HEK293 (cell line): ENCODE results near the gene TMEM238.

Experiments used
- CTCF ChIA-PET: fragments of 350-600 bp; formaldehyde crosslinking; extraction: SDS; loops from one replicate; lab custom pipeline; 2021; ENCODE audit warnings: antibody characterized with exemption; lab: Yijun Ruan, JAX
- POLR2A ChIA-PET: fragments of 300-600 bp; formaldehyde crosslinking; extraction: SDS; loops from one replicate; lab custom pipeline; 2020; ENCODE audit warnings: antibody characterized with exemption, inconsistent platforms; lab: Yijun Ruan, JAX
- H3K27ac ChIP-seq: fragments of 200-500 bp; sonication (Bioruptor generic); 2 replicates; pipeline ENCODE4 v1.5.1; 2014; ENCODE audit warnings: low read depth, low read length, control low read depth, inconsistent platforms; ENCODE audit errors: extremely low read depth
- H3K36me3 ChIP-seq, 2 experiments: fragments of 200-500 bp in 1 of 2; sonication (Bioruptor generic) in 1 of 2; 1 replicate in 1 of 2; 2 replicates in 1 of 2; pipeline ENCODE4 v1.5.1; 2014 to 2017; ENCODE audit warnings: inconsistent platforms in 2 of 2, low read length in 2 of 2; ENCODE audit not compliant: control insufficient read depth in 2 of 2, insufficient read depth in 1 of 2
- H3K4me1 ChIP-seq: fragments of 200-500 bp; sonication (Bioruptor generic); 2 replicates; pipeline ENCODE4 v1.5.1; 2014; ENCODE audit warnings: mild to moderate bottlenecking, low read length, inconsistent platforms; ENCODE audit not compliant: control insufficient read depth, insufficient read depth
- H3K4me3 ChIP-seq: 2 replicates; pipeline ENCODE4 v1.5.1; 2011; ENCODE audit warnings: low read depth, mild to moderate bottlenecking, control low read depth, low read length, moderate library complexity
- H3K9me3 ChIP-seq: fragments of 200-500 bp; sonication (Bioruptor generic); 2 replicates; pipeline ENCODE4 v1.5.1; 2014; ENCODE audit warnings: low read depth, low read length, inconsistent platforms; ENCODE audit not compliant: control insufficient read depth, insufficient read depth
- GLI4 ChIP-seq: fragments of 450-650 bp; formaldehyde crosslinking; IDR thresholded peaks from 2 replicates; pipeline ENCODE4 v1.5.1; 2016; ENCODE audit warnings: missing biosample characterization, missing genetic modification characterization
- HIC1 ChIP-seq: fragments of 450-650 bp; formaldehyde crosslinking; IDR thresholded peaks from 2 replicates; pipeline ENCODE4 v1.5.1; 2016; ENCODE audit warnings: missing biosample characterization, missing genetic modification characterization
- HOXA7 ChIP-seq: sonication (generic); formaldehyde crosslinking; IDR thresholded peaks from 2 replicates; pipeline ENCODE4 v1.8.1; 2022; ENCODE audit warnings: missing genetic modification reagents, borderline replicate concordance
- IKZF3 ChIP-seq: fragments of 450-650 bp; IDR thresholded peaks from 2 replicates; pipeline ENCODE4 v1.5.0; 2018; ENCODE audit warnings: missing biosample characterization, mild to moderate bottlenecking, missing genetic modification characterization, moderate library complexity
- KLF10 ChIP-seq: fragments of 450-650 bp; IDR thresholded peaks from 2 replicates; pipeline ENCODE4 v1.5.1; 2018; ENCODE audit warnings: missing biosample characterization, mild to moderate bottlenecking, missing genetic modification characterization
- KLF16 ChIP-seq: fragments of 450-650 bp; formaldehyde crosslinking; IDR thresholded peaks from 2 replicates; pipeline ENCODE4 v1.5.1; 2017; ENCODE audit warnings: missing biosample characterization, missing genetic modification characterization
- PRDM10 ChIP-seq: fragments of 450-650 bp; formaldehyde crosslinking; IDR thresholded peaks from 2 replicates; pipeline ENCODE4 v1.5.1; 2016; ENCODE audit warnings: missing biosample characterization, missing genetic modification characterization
- SP7 ChIP-seq: fragments of 450-650 bp; formaldehyde crosslinking; IDR thresholded peaks from 2 replicates; pipeline ENCODE4 v1.5.1; 2016; ENCODE audit warnings: missing biosample characterization, missing genetic modification characterization
- TSHZ1 ChIP-seq: fragments of 450-650 bp; formaldehyde crosslinking; IDR thresholded peaks from 2 replicates; pipeline ENCODE4 v1.5.1; 2016; ENCODE audit warnings: missing biosample characterization, missing genetic modification characterization, borderline replicate concordance
- ZBTB1 ChIP-seq: fragments of 450-650 bp; formaldehyde crosslinking; IDR thresholded peaks from 2 replicates; pipeline ENCODE4 v1.5.1; 2016; ENCODE audit warnings: missing biosample characterization, missing genetic modification characterization
- ZBTB20 ChIP-seq: fragments of 450-650 bp; formaldehyde crosslinking; IDR thresholded peaks from 2 replicates; pipeline ENCODE4 v1.5.1; 2016; ENCODE audit warnings: missing biosample characterization, missing genetic modification characterization
- ZBTB21 ChIP-seq: fragments of 450-650 bp; formaldehyde crosslinking; IDR thresholded peaks from 2 replicates; pipeline ENCODE4 v1.5.1; 2017; ENCODE audit warnings: missing biosample characterization, missing genetic modification characterization
- ZBTB48 ChIP-seq: fragments of 450-650 bp; formaldehyde crosslinking; IDR thresholded peaks from 2 replicates; pipeline ENCODE4 v1.5.1; 2016; ENCODE audit warnings: missing biosample characterization, missing genetic modification characterization
- ZNF155 ChIP-seq: fragments of 450-650 bp; formaldehyde crosslinking; IDR thresholded peaks from 2 replicates; pipeline ENCODE4 v1.5.1; 2016; ENCODE audit warnings: missing biosample characterization, missing genetic modification characterization
- ZNF174 ChIP-seq: fragments of 450-650 bp; formaldehyde crosslinking; IDR thresholded peaks from 2 replicates; pipeline ENCODE4 v1.5.0; 2017; ENCODE audit warnings: missing biosample characterization, mild to moderate bottlenecking, missing genetic modification characterization
- ZNF221 ChIP-seq: fragments of 450-650 bp; formaldehyde crosslinking; IDR thresholded peaks from 2 replicates; pipeline ENCODE4 v1.5.1; 2017; ENCODE audit warnings: missing biosample characterization, missing genetic modification characterization, borderline replicate concordance
- ZNF623 ChIP-seq: fragments of 450-650 bp; formaldehyde crosslinking; IDR thresholded peaks from 2 replicates; pipeline ENCODE4 v1.5.1; 2016; ENCODE audit warnings: missing biosample characterization, missing genetic modification characterization
- ZNF76 ChIP-seq: fragments of 450-650 bp; formaldehyde crosslinking; IDR thresholded peaks from 2 replicates; pipeline ENCODE4; 2016; ENCODE audit warnings: low read depth, missing biosample characterization, missing genetic modification characterization, borderline replicate concordance
- ZSCAN30 ChIP-seq: fragments of 450-650 bp; IDR thresholded peaks from 2 replicates; pipeline ENCODE4 v1.5.1; 2018; ENCODE audit warnings: missing biosample characterization, mild to moderate bottlenecking, missing genetic modification characterization, moderate library complexity
- TF ChIP-seq, protein P1 (sequence below): sonication (generic); formaldehyde crosslinking; IDR thresholded peaks from 2 replicates; pipeline ENCODE4 v1.8.1; 2022; ENCODE audit warnings: mild to moderate bottlenecking, moderate library complexity, missing genetic modification reagents
- TF ChIP-seq, protein P2 (sequence below): fragments of 450-650 bp; IDR thresholded peaks from 2 replicates; pipeline ENCODE4 v1.5.1; 2018; ENCODE audit warnings: missing biosample characterization, missing genetic modification characterization

Gene TMEM238

GRCh38 chr19:55339889-55340783 lies 44.0 kb downstream of the TMEM238 start (continued):
- TF ChIP-seq GLI4 (tag by site-specific recombination) (no peak), ZBTB20 (0 out of 2 replicates have a peak, but pooled peaks have one; percentile 15), ZBTB1 (no peak)
- TF ChIP-seq, all 188 proteins: peak for 17

DNA sequence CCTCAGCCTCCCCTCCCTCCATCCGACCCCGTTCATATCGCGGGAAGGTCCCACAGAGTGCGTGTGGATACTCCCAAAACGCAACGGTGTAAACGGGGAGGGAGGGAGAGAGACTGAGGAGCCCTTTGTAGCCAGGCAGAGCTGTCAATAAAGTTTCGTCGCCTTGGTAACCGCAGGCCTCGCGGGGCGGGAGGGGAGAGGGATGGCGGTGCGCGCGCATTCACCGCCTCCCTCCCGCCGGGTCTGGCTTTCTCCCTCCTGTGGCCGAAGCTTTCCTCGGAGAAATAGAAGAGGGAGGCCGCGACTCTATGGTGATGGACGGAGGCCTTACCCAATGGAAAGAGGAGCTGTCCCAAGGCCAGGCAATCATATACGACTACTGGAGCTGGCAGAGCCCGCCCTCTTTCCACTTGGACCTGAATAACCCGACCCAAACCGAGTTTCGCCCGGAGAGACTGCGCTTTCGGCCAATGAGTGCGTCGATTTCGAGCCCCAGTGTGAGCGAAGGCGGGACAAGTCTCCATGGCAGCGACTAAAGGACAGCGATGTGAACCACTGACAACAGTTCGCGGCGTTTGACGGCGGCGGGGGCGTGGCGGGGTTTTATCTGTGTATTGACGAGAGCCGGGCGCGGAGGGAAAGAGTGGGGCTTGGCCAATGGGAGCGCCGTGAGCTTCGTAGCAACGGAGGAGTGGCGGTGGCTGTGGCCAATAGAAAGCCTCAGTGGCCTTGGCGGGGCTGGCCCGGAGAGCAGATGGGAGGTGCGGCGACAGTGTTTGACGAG lies 44.8 kb downstream of the TMEM238 start, which contains the start of gene KMT5C:
Gene KMT5C (plus strand): TSS at position 772 of the 784 bp plus-strand sequence. CDS start 2,061 bp downstream, outside the sequence.
- Histone ChIP-seq H3K4me3 (peak within 1 kb of the TSS; percentile 88), H3K4me1 (peaks cover 14% of the 10 kb centered on the region), H3K36me3 (peaks cover 3 to 27% of the 10 kb centered on the region in 2 experiments), H3K9me3 (no peaks in the 10 kb centered on the region), H3K27ac (peak within 1 kb of the TSS; percentile 89)
- ChIA-PET CTCF (interaction anchor here (0.5 to 2.0 kb wide), 20 partner anchors 9 to 267 kb away, joined by 3 to 17 read pairs (median 4); partner anchors contain the start of gene ZNF865), POLR2A (interaction anchor here (0.6 to 2.4 kb wide), 55 partner anchors 8 to 315 kb away, joined by 3 to 95 read pairs (median 4); partner anchors contain the start of genes BRSK1, FIZ1, GARIN5B and HSPBP1)
- TF ChIP-seq ZBTB48 = peak; percentile 99
- peak; percentile 69 for TF ChIP-seq ZBTB21 (tag by site-specific recombination)
- TF ChIP-seq, protein P1, sequence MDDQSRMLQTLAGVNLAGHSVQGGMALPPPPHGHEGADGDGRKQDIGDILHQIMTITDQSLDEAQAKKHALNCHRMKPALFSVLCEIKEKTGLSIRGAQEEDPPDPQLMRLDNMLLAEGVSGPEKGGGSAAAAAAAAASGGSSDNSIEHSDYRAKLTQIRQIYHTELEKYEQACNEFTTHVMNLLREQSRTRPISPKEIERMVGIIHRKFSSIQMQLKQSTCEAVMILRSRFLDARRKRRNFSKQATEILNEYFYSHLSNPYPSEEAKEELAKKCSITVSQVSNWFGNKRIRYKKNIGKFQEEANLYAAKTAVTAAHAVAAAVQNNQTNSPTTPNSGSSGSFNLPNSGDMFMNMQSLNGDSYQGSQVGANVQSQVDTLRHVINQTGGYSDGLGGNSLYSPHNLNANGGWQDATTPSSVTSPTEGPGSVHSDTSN = peak; percentile 98
- peak; percentile 92 for TF ChIP-seq IKZF3 (tag by site-specific recombination)
- TF ChIP-seq HOXA7 (CRISPR knock-in tag) = no peak
- no peak for TF ChIP-seq ZNF174 (tag by site-specific recombination)
- no peak for TF ChIP-seq ZNF221
- peak; percentile 71; the same call in 1 of the 2 replicates for TF ChIP-seq PRDM10 (tag by site-specific recombination)
- TF ChIP-seq KLF16 = peak; percentile 86
- TF ChIP-seq ZNF623 = no peak
- no peak for TF ChIP-seq ZNF155 (tag by site-specific recombination)
- TF ChIP-seq SP7 = peak; percentile 52
- no peak; the same call in 1 of the 2 replicates for TF ChIP-seq TSHZ1
- no peak for TF ChIP-seq ZSCAN30 (tag by site-specific recombination)
- TF ChIP-seq, protein P2, sequence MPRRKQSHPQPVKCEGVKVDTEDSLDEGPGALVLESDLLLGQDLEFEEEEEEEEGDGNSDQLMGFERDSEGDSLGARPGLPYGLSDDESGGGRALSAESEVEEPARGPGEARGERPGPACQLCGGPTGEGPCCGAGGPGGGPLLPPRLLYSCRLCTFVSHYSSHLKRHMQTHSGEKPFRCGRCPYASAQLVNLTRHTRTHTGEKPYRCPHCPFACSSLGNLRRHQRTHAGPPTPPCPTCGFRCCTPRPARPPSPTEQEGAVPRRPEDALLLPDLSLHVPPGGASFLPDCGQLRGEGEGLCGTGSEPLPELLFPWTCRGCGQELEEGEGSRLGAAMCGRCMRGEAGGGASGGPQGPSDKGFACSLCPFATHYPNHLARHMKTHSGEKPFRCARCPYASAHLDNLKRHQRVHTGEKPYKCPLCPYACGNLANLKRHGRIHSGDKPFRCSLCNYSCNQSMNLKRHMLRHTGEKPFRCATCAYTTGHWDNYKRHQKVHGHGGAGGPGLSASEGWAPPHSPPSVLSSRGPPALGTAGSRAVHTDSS (tag by site-specific recombination) = no peak
- TF ChIP-seq ZNF76 (tag by site-specific recombination) = peak; percentile 76; the same call in 1 of the 2 replicates
- no peak for TF ChIP-seq HIC1
- TF ChIP-seq KLF10 = peak; percentile 64; the same call in 1 of the 2 replicates
